Measurements from ENCODE around the gene HECW1. TPM values are rescaled to one million over a fixed set of nuclear protein-coding genes. Genes with fewer than 3 reads are reported as not detected.

HECW1 gene
- total and polyA plus RNA-seq, 10 of the 15 experiments (the other 5 are each of a cell fraction or from before 2014, with no cell fraction given), result under 0.01 to 0.31 (median 0.04) TPM; not detected in 3

- H3K27me3 ChIP-seq (replicated peaks in 1 of 2; ENCODE audit: control insufficient read depth in 2 of 2, insufficient read depth in 2 of 2, low read length in 1 of 2), result no peaks in the 10 kb centered on the region
- ATAC-seq (no peak), DNase-seq (ENCODE audit: low read depth, low spot score) (no peak), FAIRE-seq (no peak)
- H3K9me3 ChIP-seq (replicated peaks; ENCODE audit: control insufficient read depth, insufficient read depth, low read length), result no peaks in the 10 kb centered on the region; the same call in 2 of the 3 replicates
- peaks cover 2 to 11% of the 10 kb centered on the region in 2 experiments; a peak in 3 of 4 replicates for H3K36me3 ChIP-seq (ENCODE audit: control insufficient read depth in 2 of 2, insufficient read depth in 2 of 2, low read length in 1 of 2)
- WGBS (ENCODE audit: insufficient coverage, insufficient replicate concordance, low lambda C conversion rate, missing lambda C conversion rate), result 80% methylated on average over 2 of the region's 3 CpGs
- intact Hi-C loops (cut with micrococcal nuclease; ENCODE audit: unreplicated experiment) (no loop called here), in situ Hi-C loops (cut with MboI) (no loop called here)
- ChIA-PET RAD21 (ENCODE audit: unreplicated experiment) (interaction anchor here (1.2 to 12.2 kb wide), 5 partner anchors 10 to 133 kb away, joined by 4 to 280 read pairs (median 6); partner anchors contain the start of gene STK17A), CTCF (interaction anchor here (1.0 to 12.5 kb wide), 5 partner anchors 10 to 192 kb away, joined by 3 to 183 read pairs (median 20); partner anchors contain the start of gene STK17A), POLR2A (interaction anchor here (0.8 to 9.8 kb wide), 3 partner anchors 29 to 149 kb away, joined by 3 to 138 read pairs (median 3); no protein-coding TSS in a partner anchor), SMC1A (ENCODE audit: uncharacterized antibody, unreplicated experiment) (interaction anchor here (0.6 to 9.8 kb wide), 9 partner anchors 9 to 140 kb away, joined by 3 to 163 read pairs (median 5); partner anchors contain the start of genes COA1 and STK17A)
- H3K27ac ChIP-seq (ENCODE audit: control insufficient read depth, insufficient read depth), result peak overlapping the region; percentile 98
- peaks cover 42% of the 10 kb centered on the region for H3K4me1 ChIP-seq (ENCODE audit: control insufficient read depth, insufficient read depth, low read length)
- peak overlapping the region; percentile 71 for H3K4me3 ChIP-seq
- H3K9ac ChIP-seq (ENCODE audit: control insufficient read depth, insufficient read depth, low read length), result 0 out of 2 replicates have a peak overlapping the region, but pooled peaks have one; percentile 11
- peaks cover 99% of the 10 kb centered on the region for H3K79me2 ChIP-seq (ENCODE audit: control insufficient read depth, insufficient read depth, low read length)
- BruUV-seq (replicated peaks), result no TSS peak
- H2AFZ ChIP-seq (ENCODE audit: control insufficient read depth, low read depth, low read length), result no peak overlapping the region
- H4K20me1 ChIP-seq (ENCODE audit: control insufficient read depth, insufficient read depth), result no peaks in the 10 kb centered on the region
- peak overlapping the region; percentile 70 for H3K4me2 ChIP-seq (ENCODE audit: control insufficient read depth, insufficient read depth)
- TF ChIP-seq POU2F2 (IDR thresholded peaks at IDR 0.05; ENCODE audit: borderline replicate concordance, low read depth, low read length), result no peak
- TF ChIP-seq EZH2 (IDR thresholded peaks at IDR 0.05; ENCODE audit: borderline replicate concordance, control insufficient read depth, low read depth, low read length), result no peak
- TF ChIP-seq ATF7 (IDR thresholded peaks at IDR 0.05; ENCODE audit: low read depth), result no peak
- no peak for TF ChIP-seq ESRRA (IDR thresholded peaks at IDR 0.05; ENCODE audit: low read length)
- TF ChIP-seq RAD21 (IDR thresholded peaks at IDR 0.05; ENCODE audit: insufficient read depth, low read depth, low read length), result no peak
- TF ChIP-seq NFYA (IDR thresholded peaks at IDR 0.05; ENCODE audit: borderline replicate concordance, low read depth, low read length), result no peak
- TF ChIP-seq CHD4 (IDR thresholded peaks at IDR 0.05), result no peak
- TF ChIP-seq HDAC6 (IDR thresholded peaks at IDR 0.05; ENCODE audit: unreplicated experiment), result no peak
- no peak for TF ChIP-seq POLR2AphosphoS2 (IDR thresholded peaks at IDR 0.05; ENCODE audit: low read depth, low read length)
- TF ChIP-seq RELA (IDR thresholded peaks at IDR 0.05; ENCODE audit: borderline replicate concordance, partially characterized antibody), result no peak
- no peak for TF ChIP-seq ZNF384 (IDR thresholded peaks at IDR 0.05; ENCODE audit: borderline replicate concordance, low read depth, low read length)
- TF ChIP-seq, protein P1, sequence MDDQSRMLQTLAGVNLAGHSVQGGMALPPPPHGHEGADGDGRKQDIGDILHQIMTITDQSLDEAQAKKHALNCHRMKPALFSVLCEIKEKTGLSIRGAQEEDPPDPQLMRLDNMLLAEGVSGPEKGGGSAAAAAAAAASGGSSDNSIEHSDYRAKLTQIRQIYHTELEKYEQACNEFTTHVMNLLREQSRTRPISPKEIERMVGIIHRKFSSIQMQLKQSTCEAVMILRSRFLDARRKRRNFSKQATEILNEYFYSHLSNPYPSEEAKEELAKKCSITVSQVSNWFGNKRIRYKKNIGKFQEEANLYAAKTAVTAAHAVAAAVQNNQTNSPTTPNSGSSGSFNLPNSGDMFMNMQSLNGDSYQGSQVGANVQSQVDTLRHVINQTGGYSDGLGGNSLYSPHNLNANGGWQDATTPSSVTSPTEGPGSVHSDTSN (IDR thresholded peaks at IDR 0.05; ENCODE audit: insufficient replicate concordance, low read depth, low read length), result no peak
- TF ChIP-seq, protein P2, sequence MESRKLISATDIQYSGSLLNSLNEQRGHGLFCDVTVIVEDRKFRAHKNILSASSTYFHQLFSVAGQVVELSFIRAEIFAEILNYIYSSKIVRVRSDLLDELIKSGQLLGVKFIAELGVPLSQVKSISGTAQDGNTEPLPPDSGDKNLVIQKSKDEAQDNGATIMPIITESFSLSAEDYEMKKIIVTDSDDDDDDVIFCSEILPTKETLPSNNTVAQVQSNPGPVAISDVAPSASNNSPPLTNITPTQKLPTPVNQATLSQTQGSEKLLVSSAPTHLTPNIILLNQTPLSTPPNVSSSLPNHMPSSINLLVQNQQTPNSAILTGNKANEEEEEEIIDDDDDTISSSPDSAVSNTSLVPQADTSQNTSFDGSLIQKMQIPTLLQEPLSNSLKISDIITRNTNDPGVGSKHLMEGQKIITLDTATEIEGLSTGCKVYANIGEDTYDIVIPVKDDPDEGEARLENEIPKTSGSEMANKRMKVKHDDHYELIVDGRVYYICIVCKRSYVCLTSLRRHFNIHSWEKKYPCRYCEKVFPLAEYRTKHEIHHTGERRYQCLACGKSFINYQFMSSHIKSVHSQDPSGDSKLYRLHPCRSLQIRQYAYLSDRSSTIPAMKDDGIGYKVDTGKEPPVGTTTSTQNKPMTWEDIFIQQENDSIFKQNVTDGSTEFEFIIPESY (IDR thresholded peaks at IDR 0.05), result no peak
- TF ChIP-seq E4F1 (IDR thresholded peaks at IDR 0.05; ENCODE audit: borderline replicate concordance, partially characterized antibody), result no peak
- TF ChIP-seq SIX5 (IDR thresholded peaks at IDR 0.05; ENCODE audit: low read depth, low read length, severe bottlenecking), result no peak
- TF ChIP-seq NR2C2 (IDR thresholded peaks at IDR 0.05; ENCODE audit: borderline replicate concordance, control insufficient read depth, insufficient read length, low read depth), result no peak
- TF ChIP-seq TARDBP (IDR thresholded peaks at IDR 0.05; ENCODE audit: borderline replicate concordance), result no peak
- no peak for TF ChIP-seq MTA3 (IDR thresholded peaks at IDR 0.05; ENCODE audit: borderline replicate concordance, low read length)
- TF ChIP-seq LARP7 (IDR thresholded peaks at IDR 0.05), result no peak
Measured at GRCh38 chr7:43592326-43592725, 479.9 kb downstream of the HECW1 start.

Measured in GM12878 (cell line).